Fibroblast of skin of left biceps (primary cell): ENCODE measurements around the gene ZNF524.

Experiments
- DNase-seq, 2 experiments: peaks; one replicate each; pipeline ENCODE4 v3.0.0-alpha.2; 2013; ENCODE audit warnings: low read depth in 2 of 2

The ZNF524 gene

GRCh38 chr19:55602104-55603001 is 2.3 kb downstream of the ZNF524 start:
- no peak for DNase-seq

GRCh38 chr19:55603115-55603514 is 3.0 kb downstream of the ZNF524 start:
- DNase-seq: no peak

DNA sequence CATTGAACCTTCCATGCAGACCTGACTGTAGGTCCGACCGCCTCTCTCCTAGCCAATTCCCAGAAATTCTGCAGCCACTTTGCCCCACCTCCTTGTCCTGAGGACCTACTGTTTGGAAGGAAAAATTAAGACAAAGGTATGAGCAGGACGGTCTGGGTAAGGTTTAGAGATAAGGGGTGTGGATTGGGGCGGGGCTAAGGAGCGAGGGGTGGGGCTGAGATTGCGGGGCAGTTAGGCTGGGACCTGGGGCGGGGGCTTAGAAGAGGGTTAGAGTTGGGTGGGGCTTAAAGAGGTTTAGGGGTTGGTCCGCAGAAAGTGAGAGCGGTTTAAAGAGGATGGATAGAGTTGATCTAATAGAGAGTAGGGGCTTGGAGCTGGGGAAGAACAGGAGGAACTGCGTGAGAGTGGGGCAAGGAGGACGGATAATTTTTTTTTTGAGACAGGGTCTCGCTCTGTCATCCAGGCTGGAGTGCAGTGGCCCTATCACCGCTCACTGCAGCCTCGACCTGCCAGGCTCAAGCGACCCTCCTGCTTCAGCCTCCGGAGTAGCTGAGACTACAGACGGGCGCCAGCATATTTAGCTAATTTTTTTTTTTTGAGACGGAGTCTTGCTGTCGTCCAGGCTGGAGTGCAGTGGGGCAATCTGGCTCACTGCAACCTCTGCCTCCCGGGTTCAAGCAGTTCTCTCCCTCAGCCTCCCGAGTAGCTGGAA is 3.6 kb downstream of the ZNF524 start:
- DNase-seq: no peak

DNA sequence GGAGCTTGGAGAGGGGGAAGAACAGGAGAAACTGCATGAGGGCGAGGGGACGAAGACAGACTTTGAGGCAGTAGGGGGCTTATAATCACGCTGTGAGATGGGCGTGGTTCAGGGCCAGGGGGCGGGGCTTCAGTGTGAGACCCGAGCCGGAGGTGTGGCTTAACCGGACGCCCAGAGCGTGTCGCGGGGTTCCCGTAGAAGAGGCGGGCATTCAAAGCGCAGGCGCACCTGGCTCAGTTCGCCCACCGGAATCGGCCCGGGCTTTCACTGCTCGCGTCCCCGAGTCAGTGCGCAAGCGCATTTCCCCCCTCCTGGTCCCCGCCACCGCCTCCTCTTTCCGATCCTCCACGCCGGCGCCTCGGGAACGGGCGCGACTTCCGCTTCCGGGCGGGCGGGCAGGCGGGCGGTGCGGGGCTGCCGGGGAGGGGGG is 5.1 kb downstream of the ZNF524 start:
- DNase-seq: peak; percentile 95 to 96

DNA sequence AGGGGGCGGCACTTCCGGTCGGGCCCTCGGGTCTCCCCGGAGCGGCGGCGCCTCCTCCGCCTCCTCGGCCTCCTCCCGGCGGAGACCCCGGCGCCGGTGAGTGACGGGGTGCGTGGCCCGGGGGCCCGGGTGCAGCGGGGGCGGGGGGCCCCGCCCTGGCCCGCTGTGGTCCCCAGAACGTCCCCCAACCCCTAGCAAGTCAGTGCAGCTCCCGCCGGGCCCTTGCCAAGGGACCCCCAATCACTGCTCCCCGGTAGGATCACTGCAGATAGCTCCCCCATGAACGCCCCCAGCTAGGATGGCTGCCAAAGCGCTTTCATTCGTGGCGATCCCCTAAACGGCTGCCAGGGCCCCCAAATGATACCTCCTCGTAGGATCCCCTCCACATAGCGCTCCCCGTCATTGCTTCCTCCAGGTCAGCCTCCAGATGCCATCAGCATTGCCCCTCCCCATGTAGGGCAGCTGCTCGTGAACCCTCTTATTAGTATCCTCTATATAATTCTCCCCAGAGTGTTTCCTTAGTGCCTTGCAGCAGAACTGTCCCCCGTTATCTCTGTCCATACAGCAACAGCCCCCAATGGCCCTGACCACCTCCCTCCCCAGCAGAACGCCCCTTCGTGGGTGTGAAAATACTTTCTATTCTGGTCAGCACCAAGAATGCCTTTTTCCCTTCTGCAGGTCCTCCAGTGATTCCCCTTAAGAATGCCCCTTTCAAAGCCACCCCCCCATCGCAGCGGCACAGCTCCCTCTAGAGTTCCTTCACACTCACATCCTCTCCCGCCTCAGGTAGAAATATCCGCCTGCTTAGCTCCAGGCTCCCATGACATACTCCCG is 5.8 kb downstream of the ZNF524 start, which contains the start of gene ZNF865:
ZNF865 (plus strand) TSS at position 11 of the 834 bp plus-strand sequence. CDS start 7,972 bp downstream, outside the sequence.
- peak in 1 of 2 experiments; percentile 47 for DNase-seq

DNA sequence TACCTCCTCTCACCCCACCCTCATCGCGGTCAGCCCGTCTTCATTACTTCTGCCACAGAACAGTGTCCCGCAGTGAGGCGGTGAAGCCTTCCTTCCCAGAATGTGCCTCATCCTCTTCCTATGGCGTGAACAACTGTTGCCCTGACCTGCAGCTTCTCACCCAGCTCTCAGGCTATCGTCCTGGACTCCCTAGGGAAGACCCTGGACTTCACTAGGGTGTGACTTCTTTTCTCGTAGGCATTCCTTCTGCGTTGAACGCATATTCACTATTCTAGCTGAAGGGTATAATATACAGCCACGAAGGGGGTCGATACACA is 6.3 kb downstream of the ZNF524 start:
- no peak for DNase-seq

- no peak for DNase-seq
These were observed 6.7 kb downstream of the ZNF524 start for GRCh38 chr19:55606817-55607216.

DNA sequence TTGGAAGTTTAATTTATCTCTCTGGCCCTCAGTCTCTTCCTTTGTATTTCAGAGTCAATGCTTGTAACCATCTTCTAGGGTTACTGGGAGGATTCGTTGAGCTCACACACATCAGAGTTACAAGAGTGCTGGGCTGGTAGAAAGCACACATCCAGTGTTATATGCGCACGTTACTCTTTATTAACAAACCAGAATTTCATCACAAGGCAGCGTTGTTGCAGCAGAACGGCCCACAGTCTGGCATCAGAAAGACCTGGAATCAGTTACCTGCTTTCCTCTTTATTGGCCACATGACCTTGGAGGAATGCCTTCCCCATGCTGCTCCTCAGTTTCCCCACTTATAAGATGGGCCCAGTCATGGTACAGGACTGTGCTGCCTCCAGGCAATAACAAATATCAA is 9.2 kb downstream of the ZNF524 start:
- no peak for DNase-seq

DNA sequence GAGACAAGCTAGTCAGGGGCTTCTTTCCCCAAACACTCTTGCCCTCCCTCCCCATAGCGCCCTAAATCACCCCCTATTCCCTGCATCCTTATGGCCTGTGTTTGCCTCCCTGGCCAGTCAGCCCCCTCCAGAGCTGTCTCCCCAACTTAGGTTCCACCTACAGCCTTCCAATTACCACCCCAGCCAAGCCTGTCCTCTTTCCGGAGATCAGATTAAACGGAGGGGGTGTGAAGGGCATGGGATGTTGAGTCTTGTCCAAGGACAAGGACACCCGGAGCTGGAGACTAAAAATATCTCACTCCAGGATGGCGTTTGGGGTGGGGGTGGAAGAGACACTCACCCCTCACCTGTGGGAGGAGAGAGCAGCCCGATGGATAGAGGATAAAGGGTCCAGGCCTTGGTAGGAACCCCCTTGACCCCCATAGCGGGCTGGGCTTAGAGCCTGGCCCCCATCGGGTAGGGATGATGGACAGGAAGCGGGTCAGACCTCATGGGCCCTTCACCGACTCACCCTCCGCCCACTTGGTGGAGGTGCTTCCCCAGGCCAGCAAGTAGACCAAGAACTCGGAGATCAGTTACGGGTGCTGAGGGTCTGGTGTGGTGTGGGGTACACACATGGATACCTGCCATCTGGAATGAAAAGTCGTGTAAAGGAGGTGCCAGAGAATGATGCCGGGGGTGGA is 11.4 kb downstream of the ZNF524 start:
- no peak for DNase-seq

GRCh38 chr19:55611983-55612645 is 12.0 kb downstream of the ZNF524 start:
- no peak for DNase-seq

DNA sequence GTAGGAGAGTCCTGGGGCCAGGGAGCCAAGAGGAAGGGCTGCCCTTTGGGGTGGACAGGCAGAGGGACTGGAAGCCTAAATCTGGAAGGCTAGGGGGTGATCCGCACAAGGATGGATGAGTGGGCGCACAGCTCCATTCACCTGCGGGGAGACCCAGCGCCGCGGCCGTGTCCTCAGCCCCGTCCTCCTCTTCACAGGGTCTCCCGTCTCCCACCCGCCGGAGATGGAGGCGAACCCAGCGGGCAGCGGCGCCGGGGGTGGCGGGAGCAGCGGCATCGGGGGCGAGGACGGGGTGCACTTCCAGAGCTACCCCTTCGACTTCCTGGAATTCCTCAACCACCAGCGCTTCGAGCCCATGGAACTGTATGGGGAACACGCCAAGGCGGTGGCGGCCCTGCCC is 13.3 kb downstream of the ZNF524 start:
- no peak for DNase-seq

DNA sequence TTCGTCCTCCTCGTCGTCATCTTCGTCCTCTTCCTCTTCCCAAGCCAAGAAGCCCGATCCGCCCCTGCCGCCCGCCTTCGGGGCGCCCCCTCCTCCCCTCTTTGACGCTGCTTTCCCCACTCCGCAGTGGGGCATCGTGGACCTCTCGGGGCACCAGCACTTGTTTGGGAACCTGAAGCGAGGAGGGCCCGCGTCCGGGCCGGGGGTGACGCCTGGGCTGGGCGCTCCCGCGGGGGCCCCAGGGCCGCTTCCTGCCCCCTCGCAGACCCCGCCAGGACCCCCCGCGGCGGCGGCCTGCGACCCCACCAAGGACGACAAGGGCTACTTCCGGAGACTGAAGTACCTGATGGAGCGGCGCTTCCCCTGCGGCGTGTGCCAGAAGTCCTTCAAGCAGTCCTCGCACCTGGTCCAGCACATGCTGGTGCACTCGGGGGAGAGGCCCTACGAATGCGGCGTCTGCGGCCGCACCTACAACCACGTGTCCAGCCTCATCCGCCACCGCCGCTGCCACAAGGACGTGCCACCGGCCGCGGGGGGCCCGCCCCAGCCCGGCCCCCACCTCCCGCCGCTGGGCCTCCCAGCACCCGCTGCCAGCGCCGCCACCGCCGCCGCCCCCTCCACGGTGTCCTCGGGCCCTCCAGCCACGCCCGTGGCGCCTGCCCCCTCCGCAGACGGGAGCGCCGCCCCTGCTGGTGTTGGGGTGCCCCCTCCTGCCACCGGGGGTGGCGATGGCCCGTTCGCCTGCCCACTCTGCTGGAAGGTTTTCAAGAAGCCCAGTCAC is 14.0 kb downstream of the ZNF524 start:
- DNase-seq: no peak

DNA sequence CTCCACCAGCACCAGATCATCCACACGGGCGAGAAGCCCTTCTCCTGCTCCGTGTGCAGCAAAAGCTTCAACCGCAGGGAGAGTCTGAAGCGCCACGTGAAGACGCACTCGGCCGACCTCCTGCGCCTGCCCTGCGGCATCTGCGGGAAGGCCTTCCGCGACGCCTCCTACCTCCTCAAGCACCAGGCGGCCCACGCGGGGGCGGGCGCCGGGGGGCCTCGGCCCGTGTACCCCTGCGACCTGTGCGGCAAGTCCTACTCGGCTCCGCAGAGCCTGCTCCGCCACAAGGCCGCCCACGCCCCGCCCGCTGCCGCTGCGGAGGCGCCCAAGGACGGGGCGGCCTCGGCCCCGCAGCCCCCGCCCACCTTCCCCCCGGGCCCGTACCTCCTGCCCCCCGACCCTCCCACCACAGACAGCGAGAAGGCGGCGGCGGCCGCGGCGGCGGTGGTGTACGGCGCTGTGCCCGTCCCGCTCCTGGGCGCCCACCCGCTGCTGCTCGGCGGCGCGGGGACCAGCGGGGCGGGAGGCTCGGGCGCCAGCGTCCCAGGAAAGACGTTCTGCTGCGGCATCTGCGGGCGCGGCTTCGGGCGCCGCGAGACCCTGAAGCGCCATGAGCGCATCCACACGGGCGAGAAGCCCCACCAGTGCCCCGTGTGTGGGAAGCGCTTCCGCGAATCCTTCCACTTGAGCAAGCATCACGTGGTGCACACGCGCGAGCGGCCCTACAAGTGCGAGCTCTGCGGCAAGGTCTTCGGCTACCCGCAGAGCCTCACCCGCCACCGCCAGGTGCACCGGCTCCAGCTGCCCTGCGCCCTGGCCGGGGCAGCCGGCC is 14.8 kb downstream of the ZNF524 start:
- no peak for DNase-seq

DNA sequence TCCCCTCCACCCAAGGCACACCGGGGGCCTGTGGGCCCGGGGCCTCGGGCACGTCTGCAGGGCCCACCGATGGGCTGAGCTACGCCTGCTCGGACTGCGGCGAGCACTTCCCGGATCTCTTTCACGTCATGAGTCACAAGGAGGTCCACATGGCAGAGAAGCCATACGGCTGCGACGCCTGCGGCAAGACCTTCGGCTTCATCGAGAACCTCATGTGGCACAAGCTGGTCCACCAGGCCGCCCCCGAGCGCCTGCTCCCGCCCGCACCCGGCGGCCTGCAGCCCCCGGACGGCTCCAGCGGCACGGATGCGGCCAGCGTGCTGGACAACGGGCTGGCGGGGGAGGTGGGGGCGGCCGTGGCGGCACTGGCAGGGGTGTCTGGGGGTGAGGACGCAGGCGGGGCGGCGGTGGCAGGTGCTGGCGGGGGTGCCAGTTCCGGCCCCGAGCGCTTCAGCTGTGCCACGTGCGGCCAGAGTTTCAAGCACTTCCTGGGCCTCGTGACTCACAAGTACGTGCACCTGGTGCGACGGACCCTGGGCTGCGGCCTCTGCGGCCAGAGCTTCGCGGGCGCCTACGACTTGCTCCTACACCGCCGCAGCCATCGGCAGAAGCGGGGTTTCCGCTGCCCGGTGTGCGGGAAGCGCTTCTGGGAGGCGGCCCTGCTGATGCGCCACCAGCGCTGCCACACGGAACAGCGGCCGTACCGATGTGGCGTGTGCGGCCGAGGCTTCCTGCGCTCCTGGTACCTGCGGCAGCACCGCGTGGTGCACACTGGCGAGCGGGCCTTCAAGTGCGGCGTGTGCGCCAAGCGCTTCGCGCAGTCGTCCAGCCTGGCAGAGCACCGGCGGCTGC is 15.7 kb downstream of the ZNF524 start:
- no peak for DNase-seq

GRCh38 chr19:55616395-55616875 is 16.3 kb downstream of the ZNF524 start:
- DNase-seq: no peak

GRCh38 chr19:55617426-55617825 is 17.3 kb downstream of the ZNF524 start:
- DNase-seq: no peak

DNA sequence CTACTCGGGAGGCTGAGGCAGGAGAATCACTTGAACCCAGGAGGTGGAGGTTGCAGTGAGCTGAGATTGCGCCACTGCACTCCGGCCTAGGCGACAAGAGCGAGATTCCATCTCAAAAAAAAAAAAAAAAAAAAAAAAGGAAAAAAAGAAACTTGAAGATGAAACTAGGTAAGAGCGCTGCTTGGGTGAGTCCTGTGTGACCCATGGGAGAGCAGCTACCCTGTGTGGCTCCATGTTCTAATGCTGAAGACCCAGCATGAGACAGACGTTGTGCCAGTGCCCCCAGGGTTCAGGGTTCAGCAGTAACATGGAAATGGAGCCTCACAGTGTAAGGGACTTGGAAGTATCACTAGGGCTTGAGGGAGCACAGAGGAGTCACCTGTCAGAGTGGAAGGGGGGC is 18.3 kb downstream of the ZNF524 start:
- DNase-seq: no peak

GRCh38 chr19:55619286-55619685 is 19.2 kb downstream of the ZNF524 start:
- no peak for DNase-seq
